ENCODE results near the gene ADAM29.
"Not testable (repeated sequence)": the region's sequence is repeated elsewhere in the genome, so short reads cannot be mapped to it uniquely, and the experiment has no call there.

ADAM29 gene

DNA sequence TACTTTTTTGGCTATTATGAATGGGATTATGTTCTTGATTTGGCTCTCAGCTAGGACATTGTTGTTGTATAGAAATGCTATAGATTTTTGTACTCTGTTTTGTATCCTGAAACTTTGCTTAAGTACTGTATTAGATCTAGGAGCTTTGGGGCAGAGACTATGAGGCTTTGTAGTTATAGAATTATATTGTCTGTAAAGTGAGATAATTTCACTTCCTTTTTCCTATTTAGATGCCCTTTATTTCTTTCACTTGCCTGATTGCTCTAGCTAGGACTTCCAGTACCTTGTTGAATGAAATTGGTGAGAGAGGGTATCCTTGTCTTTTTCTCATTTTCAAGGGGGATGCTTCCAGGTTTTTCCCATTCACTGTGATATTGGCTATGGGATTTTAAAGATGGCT lies 28.1 kb downstream of the ADAM29 start:
- no peak for DNase-seq (ENCODE audit: low read depth in 2 of 3, low spot score in 1 of 3)

DNA sequence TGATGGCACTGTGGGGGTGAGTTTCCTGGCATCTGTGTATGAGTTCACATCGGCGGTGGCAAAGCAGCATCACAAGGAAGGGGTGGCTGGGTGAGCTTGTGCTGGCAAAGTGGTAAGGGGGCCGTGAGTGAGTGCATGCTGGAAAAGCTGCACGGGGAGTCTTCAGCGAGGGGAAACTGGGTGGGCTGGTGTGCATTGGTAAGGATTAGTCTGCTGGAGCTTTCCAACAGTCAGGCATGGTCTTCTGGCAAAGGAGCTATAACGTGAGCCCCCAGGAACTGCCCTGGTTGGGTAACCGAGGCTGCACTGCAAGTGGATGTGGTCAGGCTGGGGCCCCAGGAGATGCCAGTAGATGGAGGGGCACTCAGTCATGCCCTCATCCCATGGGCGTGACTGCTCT lies 30.7 kb downstream of the ADAM29 start:
- DNase-seq (ENCODE audit: low read depth in 2 of 3, low spot score in 1 of 3), result no peak

DNA sequence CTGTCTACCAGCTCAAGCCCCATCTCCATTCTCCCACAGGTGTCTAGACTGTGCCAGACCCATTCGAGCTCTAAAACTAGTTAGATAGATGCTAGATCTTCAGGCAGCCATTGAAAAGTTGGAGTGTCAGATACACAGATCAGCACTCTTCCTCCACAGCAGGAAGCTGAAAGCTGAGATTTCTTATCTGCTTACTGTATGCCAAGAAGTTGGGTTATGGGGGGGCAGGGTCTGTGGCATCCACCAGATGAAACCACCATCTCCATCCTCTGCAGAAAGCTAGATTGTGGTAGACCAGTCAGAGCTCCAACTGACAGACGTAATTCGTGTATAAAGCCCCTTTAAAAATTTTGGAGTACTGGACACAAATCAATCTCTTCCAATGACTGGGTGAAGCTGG lies 54.8 kb downstream of the ADAM29 start:
- DNase-seq (ENCODE audit: low read depth in 2 of 3, low spot score in 1 of 3), result no peak

DNA sequence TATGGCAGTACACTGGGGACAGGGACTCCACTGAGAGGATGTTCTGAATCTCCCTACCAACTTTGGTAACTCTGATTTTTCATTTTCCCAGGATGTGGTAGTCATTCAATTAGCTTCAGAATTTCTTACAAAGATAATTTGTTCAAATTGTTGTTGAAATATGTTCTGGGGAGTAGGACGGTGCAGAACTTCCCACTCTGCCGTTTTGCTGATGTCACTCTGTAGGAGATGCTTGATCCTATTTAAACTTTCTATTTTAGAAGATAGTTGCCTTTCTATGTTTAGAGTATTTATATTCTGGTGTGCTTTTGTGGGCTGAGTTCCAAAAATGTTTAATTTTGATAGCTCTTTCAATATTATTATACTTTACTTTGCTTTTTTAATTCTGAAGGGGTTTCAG lies 55.2 kb downstream of the ADAM29 start:
- DNase-seq (ENCODE audit: low read depth in 2 of 3, low spot score in 1 of 3), result no peak

DNA sequence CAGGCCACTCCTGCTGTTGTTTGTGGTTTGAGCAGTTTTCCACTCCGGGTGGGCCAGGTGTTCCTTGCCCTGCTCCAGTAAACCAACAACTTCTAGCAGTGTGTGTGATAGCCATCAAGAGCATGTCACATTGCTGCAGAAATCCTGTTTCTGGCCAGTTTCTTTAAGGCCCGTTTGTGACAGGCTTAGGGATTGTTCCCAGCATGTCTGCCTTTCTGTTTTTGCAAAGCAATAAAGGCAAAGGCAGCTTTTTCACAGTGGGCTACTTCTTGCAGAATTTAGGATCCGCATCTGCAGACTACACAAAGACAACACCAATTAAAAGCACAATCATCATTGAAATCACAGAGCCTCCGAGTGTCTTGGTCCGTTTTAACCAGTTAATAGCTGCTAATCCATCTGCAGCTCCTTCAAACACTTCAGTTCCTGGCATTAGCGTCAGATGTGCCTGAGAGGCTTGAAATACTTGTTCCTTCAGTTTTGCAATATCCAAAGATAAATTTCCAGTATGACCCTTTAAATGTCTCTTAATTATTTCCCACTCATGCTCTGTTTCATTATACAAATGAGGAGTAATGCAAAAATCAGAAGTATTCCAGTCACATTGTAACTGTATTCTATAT lies 65.1 kb downstream of the ADAM29 start:
- no peak for DNase-seq (ENCODE audit: low read depth in 2 of 3, low spot score in 1 of 3)

DNA sequence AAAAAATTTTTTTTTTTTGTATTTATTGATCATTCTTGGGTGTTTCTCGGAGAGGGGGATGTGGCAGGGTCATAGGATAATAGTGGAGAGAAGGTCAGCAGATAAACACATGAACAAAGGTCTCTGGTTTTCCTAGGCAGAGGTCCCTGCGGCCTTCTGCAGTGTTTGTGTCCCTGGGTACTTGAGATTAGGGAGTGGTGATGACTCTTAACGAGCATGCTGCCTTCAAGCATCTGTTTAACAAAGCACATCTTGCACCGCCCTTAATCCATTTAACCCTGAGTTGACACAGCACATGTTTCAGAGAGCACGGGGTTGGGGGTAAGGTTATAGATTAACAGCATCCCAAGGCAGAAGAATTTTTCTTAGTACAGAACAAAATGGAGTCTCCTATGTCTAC lies 65.7 kb downstream of the ADAM29 start:
- not testable (repeated sequence) for DNase-seq (ENCODE audit: low read depth in 2 of 3, low spot score in 1 of 3)

DNA sequence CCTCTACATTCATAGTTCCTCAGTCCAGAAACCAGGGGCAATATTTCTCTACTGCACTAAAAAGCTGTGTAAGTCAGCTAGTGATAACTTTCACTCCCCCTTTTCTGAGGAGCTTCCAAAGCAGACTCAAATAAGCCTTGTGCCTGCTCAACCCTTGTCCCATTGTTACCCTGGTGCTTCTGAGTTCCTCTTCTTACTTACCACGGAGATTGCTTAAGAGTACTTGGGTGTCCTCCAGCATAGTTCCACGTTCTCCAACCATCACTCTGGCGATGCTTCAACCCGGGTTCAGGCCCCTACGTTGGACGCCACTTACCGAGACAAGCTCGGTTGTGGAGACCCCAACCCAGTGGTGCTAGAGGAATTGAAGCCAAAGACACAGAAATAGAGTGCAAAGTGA lies 71.6 kb downstream of the ADAM29 start:
- no peak for DNase-seq (ENCODE audit: low read depth in 2 of 3, low spot score in 1 of 3)

DNA sequence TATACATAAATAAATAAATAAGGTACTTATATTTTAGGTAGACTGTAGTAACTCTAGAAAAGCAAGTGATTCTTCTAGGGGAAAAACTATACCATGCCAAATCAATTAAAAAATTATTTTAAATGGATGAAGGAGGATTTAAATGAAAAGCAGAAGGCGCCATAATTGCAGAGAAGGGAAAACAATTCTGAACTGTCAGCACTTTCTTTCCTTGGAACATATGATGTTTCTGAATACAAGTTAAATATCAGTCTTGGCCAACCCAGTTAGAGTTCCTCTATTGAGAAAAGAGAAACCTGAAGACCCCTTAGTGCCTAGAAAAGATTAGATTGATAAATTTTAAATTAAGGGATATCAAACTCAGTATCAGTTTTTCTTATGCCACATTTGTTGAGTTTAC lies 75.8 kb downstream of the ADAM29 start:
- DNase-seq (ENCODE audit: low read depth in 2 of 3, low spot score in 1 of 3), result no peak

DNA sequence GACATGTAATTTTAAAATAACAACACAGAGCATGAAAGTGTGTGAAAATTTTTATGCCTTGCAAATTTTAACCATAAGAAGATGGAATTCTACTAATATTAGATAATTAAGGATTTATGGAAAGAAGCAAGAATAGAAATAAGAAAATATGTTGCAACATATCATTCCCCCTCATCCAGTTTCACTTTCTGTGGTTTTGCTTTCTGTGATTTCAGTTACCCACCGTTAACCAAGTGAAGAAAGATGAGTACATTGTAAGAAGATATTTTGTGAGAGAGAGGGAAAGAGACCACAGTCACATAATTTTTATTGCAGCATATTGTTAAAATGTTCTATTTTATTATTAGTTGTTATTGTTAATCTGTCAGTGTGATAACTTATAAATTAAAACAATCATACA lies 77.9 kb downstream of the ADAM29 start:
- no peak for DNase-seq (ENCODE audit: low read depth in 2 of 3, low spot score in 1 of 3)

DNA sequence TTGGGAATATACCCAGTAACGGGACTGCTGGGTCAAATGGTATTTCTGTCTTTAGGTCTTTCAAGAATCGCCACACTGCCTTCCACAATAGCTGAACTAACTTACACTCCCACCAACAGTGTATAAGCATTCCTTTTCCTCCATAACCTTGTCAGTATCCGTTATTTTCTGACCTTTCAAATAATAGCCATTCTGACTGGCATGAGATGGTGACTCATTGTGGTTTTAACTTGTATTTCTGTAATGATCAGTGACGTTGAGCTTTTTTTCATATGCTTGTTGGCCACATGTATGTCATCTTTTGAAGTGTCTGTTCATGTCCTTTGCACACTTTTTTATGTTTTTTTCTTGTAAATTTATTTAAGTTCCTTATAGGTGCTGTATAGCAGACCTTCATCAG lies 81.2 kb downstream of the ADAM29 start:
- no peak for DNase-seq (ENCODE audit: low read depth in 2 of 3, low spot score in 1 of 3)

DNA sequence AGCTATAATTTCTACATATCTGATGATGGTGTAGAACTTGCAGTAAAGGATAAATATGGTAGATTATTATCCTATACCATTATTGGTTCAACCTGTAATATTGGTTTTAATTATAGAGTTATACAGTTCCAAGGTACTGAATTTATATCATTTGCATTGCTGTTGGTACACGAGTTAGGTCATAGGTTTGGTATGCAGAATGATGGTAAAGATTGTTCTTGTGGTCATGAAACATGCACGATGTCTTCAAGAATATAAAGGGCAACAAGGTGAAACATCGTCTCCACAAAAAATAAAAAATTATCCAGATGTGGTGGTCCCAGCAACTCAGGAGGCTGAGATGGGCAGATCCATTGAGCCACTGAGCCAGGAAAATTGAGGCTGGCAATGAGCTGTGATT lies 99.6 kb downstream of the ADAM29 start:
- DNase-seq (ENCODE audit: low read depth in 2 of 3, low spot score in 1 of 3), result no peak

DNA sequence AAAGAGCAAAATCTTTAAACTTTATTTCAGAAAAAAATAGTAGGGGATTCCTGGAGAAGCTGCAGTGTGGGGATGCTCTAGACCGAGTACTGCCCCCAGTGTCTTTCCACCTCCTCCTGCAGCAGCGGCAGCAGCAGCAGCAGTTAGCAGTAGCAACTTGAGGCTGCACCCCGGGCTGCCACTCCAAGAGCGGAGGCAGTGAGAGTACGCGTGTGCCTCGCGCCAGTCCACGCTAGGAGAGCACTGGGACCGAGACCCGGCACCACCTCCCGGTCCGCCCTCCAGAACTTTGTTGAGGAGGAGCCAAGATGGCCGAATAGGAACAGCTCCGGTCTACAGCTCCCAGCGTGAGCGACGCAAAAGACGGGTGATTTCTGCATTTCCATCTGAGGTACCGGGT lies 101.3 kb downstream of the ADAM29 start:
- not testable (repeated sequence) for DNase-seq (ENCODE audit: low read depth in 2 of 3, low spot score in 1 of 3)

Data from stimulated activated CD4-positive, alpha-beta T cell treated with anti-CD3 and anti-CD28 coated beads, Interleukin-12 subunit alpha, Interleukin-12 subunit beta, amount 100 ng/mL, for 48 hours (primary cell).